ENCODE results near the gene TLCD3B.
"Not testable (repeated sequence)": the region's sequence is repeated elsewhere in the genome, so short reads cannot be mapped to it uniquely, and the experiment has no call there.

Gene TLCD3B

DNA sequence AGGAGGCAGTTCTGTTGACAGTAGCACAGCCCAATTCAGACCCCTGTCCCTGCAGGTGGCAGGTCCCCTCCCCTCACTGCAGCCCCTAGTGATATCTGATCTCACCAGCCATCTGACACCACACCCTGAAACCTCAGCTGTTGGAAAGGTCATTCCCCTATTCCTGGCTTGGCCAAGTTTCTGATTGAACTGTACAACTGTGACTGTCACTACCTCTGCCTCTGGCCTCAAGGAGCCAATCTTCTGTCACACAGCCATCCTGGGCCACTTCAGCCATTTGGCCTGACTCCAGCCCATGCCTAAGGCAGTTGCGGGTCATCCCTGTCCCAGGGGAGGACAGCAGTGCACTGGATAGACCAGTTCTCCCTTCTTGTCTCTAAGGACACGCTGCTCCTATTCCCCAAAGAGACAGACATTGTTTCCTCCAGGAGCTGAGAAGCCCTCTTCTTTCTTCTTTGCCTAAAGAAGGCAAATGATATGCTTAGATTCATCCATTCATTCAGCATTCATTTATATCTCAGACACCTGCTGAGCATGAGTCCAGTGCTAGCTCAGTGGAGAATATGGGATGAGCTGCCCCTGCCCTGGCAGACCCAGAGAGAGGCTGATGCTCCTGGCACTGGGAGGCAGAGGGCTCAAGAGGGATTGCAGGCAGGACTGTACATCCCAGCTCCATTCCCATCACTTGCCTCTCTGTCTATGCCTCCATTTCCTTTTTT, 29.9 kb upstream of the TLCD3B start:
- DNase-seq, result no peak

DNA sequence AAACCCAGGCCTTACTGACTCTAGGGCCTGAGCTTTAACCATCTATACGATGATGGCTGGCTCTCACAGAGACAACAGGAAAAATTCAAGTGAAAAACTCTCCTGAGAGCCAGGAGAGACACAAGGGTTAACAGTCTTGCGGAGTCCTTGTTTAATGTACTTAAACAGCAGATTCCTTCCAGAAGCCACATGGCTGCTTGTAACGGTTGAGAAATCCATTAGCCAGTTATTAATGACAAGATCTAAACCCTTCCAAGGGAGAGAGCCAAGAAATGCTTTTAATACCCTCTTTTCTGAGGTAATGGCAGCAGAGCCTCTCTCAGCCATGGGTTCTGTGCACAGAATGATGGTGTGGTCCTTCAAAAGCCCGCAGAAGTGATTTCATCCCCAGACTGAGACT, 29.3 kb upstream of the TLCD3B start:
- DNase-seq, result no peak

DNA sequence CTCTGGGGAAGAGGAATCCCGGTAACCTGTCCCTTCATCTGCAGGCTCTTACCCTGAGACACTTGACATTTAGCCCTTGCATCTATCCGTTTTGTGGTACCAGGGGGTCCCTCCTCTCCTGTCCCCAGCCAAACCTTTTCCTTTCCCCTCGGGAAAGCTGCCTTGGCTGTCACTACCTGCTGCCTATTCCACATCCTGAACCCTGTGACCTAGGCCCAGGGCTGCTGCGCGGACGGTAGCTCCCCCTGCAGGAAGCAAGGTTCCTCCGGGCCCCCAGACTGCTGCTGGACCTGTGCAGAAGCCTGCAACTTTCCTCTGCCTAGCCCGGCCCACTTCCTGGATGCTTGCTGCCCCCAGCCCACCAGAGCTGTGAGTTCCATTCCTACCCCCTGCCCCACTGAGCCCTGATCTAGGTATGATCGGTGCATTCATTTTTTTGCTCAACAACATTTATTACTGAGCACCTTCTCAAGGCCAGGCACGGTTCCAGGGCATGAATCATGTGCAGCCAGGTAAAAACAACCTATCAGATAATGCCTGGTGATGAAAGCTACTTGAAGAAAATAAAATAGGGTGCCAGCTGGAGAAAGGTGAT, 24.0 kb upstream of the TLCD3B start:
- DNase-seq, result peak in 2 of 4 experiments; percentile 21 to 29

DNA sequence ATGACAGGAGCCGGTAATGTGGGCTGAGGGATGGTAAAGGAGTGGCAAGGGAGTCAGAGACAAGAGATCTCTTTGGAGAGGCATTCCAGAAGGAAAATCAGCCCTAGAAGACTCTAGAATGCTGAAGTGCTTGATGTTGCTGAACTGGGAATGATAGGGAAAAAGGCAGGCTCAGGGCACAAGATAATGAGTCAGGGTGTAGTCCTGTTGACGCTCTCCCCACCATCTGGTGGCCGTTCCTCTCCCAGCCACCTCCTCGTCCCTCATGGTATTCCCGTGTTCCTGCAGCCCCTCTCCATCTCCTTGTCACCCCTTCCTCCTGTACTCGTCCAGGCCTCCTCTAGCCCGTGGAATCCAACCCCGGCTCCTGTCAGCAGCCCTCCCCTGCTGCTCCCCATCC, 23.4 kb upstream of the TLCD3B start:
- no peak for DNase-seq

DNA sequence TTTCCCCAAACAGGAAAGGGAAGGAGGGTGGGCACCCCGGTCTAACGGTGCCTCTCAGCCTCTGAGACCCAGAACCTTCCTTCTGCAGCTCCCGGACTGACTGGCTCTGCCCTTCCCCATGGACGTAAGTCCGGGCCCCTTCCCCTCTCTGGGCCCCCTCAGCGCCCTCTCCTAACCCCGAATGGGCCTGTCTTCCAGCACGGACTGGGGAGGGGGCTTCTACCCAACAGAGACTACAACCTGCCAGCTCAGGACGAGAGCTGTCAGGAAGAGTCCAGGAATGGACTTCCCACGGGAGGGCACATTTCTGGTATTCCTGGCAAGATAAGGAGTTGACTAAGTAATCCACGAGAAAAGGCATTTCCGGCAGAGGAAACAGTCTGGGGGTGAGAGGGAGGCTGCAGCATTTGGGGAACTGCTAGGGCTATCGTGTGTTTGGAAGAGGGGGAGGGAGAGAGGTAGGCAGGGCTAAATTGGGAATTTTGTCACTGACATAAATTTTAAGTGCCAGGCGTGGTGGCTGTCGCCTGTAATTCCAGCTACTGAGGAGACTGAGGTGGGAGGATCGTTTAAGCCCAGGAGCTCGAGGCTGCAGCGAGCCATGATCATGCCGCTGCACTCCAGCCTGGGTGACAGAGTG, 22.4 kb upstream of the TLCD3B start:
- DNase-seq, result no peak

DNA sequence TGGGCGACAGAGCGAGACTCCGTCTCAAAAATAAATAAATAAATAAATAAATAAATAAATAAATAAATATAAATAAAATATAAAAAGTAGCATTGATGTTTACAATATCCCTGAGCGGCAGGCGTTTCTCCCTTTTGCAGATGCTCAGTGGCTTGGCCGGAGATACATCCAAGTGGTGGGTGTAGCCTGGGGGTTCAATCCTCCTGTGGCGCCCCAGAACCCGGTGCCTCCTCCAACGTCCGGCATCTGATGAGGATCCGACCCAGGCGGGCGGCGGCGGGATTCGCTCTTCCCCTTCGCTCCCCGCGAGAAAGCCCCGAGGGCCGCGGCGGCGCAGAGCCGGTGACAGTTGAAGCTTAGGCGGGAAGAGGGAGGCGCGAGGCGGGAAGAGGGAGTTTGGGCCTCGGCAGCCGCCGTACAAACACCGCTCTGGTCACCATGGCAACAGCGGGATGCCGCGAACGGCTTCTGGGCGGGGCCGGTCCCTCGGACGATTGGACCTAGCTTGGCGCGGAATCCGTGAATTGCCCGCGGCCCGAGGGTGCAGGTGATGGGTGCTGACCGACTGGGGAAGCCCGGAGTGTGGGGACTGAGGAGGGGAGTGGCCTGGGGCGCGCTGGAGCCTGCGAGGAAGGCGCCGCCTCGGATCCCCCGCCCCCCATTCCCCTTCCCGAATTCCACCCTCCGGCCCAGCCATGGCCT, 21.8 kb upstream of the TLCD3B start:
- peak; percentile 76 to 82 (median 80) for DNase-seq

DNA sequence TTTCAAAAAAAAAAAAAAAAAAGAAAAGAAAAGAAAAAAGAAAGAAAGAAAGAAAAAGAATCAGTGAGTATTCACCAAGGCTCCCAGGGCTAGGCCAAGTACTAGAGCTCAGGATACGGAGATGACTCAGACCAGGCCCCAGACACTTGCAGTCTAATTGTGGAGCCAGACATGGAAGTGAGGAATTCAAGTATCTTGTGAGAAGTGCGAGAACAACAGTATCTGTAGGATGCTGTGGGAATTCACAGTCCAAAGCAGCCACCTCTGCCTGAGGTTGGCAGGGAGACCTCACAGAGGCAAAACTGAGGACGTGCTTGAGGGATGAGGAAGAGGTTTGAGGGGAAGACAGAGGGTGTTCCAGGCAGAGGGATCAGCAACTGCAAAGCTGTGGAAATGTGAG, 20.4 kb upstream of the TLCD3B start:
- no peak for DNase-seq

DNA sequence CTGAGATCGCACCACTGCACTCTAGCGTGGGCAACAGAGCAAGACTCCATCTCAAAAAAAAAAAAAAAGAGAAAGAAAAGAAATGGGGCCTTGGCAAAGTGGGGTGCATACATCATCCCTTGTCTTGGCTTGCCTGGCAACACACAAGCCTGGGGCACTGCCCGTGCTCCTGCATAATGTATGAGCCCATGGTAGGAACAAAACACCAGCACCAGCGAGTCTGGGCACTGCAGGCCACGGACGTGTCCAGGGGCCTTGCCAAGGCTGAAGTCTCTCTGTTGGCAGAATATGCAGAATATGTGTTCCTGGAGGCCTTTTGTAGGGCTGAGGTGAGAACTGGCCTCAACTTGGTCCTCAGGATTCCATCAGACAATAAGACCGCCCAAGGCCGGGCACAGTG, 18.8 kb upstream of the TLCD3B start:
- DNase-seq, result no peak

DNA sequence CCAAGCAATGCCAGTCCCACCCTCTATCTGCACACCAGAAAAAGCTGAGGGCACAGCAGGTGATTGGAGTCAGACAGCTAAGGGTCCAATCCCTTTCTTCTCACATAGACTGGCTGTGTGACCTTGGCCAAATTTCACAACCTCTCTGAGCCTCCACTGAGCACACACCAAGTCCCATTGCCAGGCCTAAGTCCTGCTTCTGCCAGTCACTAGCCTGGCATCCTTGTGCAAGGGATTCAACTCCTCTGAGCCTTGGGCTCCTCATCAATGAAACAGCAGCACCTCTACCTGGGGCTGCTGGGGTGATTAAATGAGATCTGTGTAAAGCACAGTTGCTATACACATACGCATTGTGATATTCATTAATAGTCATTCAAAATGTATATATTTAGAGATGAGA, 15.5 kb upstream of the TLCD3B start:
- DNase-seq, result no peak

DNA sequence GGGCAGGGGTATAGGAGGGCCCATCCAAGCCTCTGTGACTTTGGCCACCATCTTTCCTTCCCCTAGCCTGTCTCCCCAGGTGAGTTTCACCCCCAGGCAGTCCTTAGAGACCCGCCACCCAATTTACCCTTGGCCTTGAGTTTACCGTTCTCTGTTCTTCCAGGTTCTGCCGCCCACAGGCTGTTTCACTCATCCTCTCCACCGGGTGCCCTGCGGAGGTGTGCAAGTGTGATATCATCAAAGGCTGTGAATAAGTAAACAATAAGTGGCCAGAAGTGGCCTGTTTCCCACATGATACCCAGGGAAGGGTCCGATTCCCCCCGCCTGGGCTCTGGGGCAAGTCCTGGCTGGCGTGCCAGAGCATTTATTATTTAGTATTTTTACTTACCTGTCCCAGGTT, 15.1 kb upstream of the TLCD3B start:
- DNase-seq, result no peak

DNA sequence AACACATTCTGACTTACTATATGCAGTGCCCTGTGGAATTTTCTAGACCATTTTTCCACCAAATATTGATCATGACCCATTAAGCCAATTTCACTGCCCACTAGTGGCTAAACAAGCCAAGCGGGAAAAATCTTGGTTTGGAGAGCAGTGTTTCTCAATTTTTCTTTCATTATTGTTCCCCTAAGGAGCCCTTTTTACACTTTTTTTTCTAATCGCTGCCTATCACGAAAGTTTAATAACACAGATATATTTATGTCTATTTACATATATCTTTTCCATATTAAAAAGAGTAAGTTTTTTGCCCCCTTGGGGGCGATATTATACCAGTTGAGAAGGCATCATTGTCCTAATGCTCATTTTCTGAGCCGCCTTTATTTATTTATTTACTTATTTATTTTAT, 10.8 kb upstream of the TLCD3B start:
- no peak for DNase-seq

DNA sequence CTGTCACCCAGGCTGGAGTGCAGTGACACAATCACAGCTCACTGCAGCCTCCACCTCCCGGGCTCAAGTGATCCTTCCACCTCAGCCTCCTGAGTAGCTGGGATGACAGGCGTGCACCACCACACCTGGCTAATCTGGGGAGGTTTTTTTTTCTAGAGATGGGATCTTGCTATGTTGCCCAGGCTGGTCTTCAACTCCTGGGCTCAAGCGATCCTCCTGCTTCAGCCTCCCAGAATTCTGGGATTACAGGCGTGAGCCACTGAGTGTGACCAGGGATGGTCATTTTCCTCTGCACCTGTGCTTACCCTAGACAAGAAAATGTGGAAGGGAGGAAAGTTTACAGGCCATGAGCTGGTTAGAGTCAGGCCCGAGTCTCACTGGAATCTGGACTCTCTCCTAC, 9.6 kb upstream of the TLCD3B start:
- DNase-seq, result not testable (repeated sequence)

DNA sequence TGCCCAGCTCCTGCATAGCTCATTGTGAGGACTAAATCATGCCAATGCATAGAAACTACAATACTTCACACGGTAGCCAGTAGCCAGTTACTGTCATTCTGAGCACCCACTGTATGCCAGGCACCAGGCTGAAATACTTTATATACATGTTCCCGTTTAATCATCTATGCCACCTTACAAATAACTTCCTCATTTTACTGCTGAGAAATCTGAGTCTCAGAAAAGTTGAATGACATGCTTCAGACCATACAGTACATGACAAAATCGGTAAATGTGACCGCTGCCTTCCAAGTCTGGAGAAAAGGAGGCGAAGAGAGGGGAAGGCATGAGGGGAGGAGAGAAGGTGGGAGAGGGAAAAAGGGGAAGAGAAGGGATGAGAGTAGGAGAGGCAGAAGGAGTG, 9.2 kb upstream of the TLCD3B start:
- DNase-seq, result no peak

DNA sequence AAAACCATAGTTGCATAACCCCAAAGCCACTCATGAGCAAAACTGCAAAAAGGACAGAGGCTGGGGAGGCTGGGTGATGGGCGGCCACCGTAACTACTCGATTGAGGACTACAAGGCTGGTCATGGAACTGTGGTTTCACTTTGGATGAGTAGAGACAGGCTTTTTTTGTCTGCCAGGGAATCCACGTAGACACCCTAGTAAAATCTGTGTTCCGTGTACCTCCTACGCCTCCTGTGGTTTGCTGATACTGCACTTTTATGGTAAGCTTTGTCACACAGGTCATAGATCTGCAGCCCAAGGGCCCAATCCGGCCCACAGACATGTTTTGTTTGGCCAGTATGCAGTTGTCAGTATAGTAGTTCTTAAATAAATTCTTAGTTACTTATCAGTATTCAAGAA, 2.2 kb upstream of the TLCD3B start:
- no peak for DNase-seq

DNA sequence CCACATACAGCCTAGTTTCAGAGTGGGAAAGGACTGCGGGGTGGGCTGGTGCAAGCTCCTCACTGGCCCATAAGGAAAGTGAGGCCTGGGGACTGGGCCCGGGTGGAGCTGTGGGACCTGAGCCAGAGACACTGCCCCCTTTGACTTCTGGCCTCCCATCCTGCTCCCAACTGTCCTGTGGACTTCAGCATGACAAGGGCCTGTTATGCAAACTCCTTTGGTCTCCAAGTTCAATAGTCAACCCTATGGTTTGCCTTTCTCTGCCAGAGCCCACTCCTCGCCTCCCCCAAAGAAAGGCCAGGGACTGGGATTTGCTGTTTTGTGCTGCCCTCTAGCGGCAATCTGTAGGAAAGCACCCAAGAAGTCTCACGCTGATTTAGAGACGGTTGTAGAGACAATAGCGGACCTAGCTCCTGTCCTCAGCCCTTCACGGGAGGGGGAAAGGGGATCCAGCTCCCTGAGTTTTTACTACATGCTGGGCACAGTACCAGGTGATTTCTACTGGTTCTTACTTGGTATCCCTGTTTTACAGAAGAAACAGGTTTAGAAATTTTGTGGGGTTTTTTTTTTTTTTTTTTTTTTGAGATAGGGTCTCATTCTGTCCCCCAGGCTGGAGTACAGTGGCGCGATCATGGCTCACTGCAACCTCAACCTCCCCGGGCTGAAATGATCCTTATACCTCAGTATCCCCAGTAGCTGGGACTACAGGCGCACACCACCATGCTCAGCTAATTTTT, 1.2 kb upstream of the TLCD3B start:
- peak in 3 of 4 experiments; percentile 14 to 36 (median 30) for DNase-seq

DNA sequence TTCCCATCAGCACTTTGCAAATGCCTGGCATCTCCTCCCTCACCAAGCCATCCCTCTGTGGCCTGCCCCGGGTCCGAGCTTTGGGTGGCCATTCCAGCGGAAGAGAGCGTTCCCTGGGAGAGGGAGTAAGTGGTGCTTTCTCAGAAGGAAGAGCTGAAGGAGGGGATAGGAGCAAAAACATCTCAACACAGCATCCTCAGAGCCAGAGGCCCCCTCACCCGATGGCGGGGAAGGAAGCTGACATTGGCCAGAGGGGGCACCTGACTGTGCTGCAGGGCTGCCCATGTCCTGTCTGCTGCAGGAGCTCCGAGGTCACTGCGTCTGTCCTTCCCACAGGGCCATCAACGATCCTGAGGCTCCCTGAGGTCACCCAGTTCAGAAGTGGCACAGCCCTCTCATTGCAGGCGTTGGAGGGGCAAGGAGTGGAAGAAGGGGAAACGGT, 427 bp upstream of the TLCD3B start:
- no peak for DNase-seq

DNA sequence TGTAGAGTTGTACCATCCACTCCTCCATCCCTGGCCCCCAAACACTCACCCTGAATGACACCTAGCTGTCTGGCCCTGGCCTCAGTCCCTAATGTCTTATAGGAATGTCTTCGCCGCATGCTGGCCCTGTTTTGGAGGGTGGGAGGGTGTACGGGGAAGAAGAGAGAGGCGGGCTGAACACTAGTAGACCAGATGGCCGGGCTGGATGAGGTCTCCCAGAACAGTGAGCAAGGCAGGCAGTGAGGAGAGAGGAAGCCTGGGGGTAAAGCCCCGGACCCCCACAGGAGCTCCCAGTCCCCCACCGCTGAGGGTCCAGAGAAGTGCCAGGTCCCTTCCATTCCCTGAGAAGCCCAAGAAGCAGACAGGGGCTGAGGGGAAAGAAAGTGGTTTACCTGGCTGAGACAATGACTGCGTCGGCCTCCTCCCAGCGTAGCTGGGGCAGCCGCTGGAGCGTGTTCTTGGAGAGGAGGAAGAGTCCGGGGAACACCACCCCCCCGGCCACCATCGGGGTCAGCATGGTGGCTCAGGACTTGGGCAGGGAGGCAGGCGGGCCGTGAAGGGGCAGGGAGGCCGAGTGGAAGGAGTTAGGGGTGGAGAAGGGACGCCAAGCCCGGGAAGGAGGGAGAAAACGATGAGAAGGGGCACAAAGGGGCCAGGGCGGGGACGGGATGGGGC, 923 bp downstream of the TLCD3B start:
- DNase-seq, result no peak

DNA sequence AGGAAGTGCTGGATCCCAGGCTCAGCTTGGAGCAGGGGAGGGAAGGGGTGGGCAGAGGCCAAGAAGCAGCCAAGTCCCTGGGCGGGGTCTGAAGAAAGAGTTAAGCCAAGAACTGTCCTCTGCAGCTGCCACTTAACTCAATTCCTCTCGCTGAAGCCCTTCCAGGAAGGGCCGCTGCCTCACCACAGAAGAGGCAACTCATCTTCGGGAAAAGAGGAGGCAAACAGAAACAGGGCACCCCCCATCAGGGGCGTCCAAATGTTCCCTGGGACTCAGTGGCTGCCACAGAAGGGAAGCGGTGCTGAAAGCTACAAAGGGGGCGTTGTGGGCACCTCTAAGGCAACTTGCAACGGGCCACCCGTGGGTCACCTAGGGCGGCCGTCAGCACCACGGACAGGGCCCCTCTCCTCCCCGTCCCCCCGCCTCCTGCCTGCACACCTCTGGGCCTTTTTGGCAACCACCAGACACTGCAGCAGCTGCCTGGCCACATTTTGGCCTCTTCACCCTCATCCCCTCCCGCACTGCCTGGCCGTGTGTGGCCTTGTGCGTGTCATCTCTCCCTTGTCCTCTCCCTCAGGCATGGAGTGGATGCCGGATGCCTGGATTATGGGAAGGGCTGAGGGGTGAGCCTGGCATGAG, 2.5 kb downstream of the TLCD3B start:
- DNase-seq, result peak in 1 of 4 experiments; percentile 9

DNA sequence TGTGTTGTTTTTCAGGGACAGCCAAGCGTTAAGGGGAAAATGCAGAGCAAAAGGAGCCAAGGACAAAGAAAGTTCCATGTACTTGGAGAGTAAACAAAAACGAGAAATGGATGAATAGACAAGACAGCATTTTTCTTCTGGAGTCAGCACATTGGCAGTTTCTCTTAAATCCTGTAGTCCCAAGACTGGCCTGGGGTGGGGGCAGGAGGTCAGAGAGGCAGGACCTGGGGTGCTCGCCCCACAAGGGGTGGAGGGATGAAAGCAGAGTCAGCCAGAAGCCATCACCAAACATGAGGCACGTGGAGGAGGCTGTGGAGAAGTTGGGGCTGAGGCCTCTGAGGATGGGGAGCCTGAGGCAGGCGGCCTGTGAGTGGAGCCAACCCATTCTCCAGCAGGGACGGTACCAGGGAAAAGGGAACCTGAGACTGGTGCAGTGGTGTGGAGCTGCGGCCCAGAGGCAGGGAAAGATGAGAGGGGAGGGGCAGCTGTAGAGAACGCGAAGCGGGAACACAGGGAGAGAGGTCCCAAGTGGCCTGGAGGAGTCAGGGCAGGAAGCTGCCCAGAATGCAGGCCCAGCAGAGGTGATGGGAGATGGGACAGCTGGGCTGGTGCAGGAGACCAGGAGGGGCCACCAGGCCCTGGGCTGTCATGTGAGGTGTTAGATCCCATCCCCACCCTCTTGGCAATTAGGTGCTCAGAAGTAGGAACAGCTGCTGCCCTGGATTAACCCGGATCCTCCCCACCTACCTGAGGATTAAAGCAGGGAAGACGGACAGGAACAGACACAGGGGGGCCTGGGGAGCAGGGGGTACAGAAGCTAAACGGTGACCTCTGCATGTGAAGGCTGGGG, 3.3 kb downstream of the TLCD3B start:
- no peak for DNase-seq

DNA sequence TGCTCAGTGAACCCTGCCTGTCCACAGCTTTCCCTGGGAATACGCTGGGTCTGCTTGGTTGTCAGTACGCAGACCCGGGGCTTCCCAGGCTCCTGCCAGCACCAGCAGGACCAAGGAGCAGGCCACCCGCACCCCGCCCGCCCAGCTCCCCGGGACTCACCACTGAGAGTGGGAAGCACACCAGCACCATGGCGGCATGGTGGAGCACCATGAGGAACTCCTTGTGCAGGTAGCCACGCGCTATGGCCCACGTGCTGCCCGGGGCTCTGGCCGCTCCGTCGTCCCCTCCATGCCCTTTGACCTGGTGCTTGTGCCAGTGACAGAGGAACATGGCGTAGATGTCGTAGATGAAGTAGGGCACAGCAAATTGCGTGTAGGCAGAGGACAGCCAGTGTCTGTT, 4.6 kb downstream of the TLCD3B start:
- no peak for DNase-seq

DNA sequence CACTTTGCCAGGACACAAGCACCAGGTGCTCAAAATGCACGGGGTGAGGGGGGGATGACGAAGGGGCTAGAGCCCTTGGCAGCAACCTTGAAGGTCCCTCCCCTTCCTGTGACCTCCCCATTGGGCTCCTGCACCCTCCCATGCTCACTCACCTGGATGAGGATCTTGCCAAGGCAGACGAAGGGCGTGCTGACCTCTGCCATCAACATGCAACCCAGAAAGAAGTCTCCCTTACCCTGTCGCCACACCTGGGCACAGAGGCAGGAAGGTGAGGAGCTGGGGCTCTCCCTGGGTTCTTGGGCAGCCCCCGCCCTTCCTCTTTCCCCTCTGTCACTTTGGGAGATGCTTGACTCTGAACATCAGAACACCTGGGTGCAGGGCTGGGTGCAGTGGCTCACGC, 5.5 kb downstream of the TLCD3B start:
- no peak for DNase-seq

Measured in activated naive CD4-positive, alpha-beta T cell (primary cell).